ENCODE measurements around the gene SLC22A23.

DNA sequence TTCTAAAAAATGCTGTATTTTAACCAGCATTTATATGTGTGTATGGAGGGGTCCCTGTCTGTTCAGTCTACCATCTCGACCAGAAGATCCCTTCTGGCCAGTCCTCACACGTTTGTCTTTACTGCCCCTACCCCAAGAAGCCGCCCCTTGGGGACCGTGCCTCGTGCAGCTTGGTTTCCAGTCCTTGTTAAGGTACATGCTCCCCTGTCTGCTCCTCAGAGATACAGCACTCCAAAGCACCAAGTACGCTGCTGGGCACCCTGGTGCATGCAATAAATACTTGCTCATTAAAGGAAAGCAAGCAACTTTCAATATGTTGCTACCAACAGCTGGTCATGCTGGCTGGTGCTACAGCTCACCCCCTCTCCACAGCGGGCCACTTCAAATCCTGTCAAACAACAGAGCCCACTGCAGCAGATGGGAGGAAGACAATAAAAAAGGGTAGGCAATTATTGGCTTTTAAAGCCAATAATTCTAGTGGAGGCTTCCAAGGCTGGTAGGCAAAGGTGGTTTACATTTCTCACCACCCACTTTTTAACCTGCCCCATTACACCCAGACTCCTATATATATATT lies 136.5 kb downstream of the SLC22A23 start:
- no peak for TF ChIP-seq GABPA (IDR thresholded peaks at IDR 0.05 in 1 of 2, conservative IDR thresholded peaks at IDR 0.05 in 1 of 2)
- TF ChIP-seq CTCF (IDR thresholded peaks at IDR 0.05; ENCODE audit: low read depth, low read length, missing input control): no peak
- TF ChIP-seq FOXA1 (IDR thresholded peaks at IDR 0.05): no peak
- TF ChIP-seq RAD21 (IDR thresholded peaks at IDR 0.05): no peak
- TF ChIP-seq YY1 (IDR thresholded peaks at IDR 0.05): no peak
- TF ChIP-seq, protein P1, sequence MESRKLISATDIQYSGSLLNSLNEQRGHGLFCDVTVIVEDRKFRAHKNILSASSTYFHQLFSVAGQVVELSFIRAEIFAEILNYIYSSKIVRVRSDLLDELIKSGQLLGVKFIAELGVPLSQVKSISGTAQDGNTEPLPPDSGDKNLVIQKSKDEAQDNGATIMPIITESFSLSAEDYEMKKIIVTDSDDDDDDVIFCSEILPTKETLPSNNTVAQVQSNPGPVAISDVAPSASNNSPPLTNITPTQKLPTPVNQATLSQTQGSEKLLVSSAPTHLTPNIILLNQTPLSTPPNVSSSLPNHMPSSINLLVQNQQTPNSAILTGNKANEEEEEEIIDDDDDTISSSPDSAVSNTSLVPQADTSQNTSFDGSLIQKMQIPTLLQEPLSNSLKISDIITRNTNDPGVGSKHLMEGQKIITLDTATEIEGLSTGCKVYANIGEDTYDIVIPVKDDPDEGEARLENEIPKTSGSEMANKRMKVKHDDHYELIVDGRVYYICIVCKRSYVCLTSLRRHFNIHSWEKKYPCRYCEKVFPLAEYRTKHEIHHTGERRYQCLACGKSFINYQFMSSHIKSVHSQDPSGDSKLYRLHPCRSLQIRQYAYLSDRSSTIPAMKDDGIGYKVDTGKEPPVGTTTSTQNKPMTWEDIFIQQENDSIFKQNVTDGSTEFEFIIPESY (IDR thresholded peaks at IDR 0.05): no peak
